ENCODE measurements around the gene ZNF23. TPM values are rescaled to one million over a fixed set of nuclear protein-coding genes. Genes with fewer than 3 reads are reported as not detected.

The ZNF23 gene
- total and polyA plus RNA-seq, 9 donors, result 8.8 to 11.2 (median 10.5) TPM

- no peaks in the 10 kb centered on the region for H3K27me3 ChIP-seq (ENCODE audit: control insufficient read depth, insufficient read depth, low read length)
- DNase-seq, result no peak
- no peak overlapping the region for H3K27ac ChIP-seq (ENCODE audit: low read length)
- peaks cover 47% of the 10 kb centered on the region for H3K36me3 ChIP-seq (ENCODE audit: control insufficient read depth, insufficient read depth, low read length)
- WGBS (ENCODE audit: insufficient coverage), result no CpG with 5 or more reads among the region's 3 CpGs
- peaks cover 74% of the 10 kb centered on the region for H3K9me3 ChIP-seq (replicated peaks; ENCODE audit: control insufficient read depth, low read depth, low read length)
- no peak overlapping the region for H3K4me3 ChIP-seq (ENCODE audit: low read length)
- H3K4me1 ChIP-seq (ENCODE audit: control insufficient read depth, insufficient read depth, low read length), result no peaks in the 10 kb centered on the region
Observed at GRCh38 chr16:71449020-71449419, 13.0 kb downstream of the ZNF23 start.

GRCh38 chr16:71448274-71448866, 13.7 kb downstream of the ZNF23 start:
- H3K27ac ChIP-seq (ENCODE audit: low read length), result no peak overlapping the region
- peaks cover 80% of the 10 kb centered on the region for H3K9me3 ChIP-seq (replicated peaks; ENCODE audit: control insufficient read depth, low read depth, low read length)
- H3K27me3 ChIP-seq (ENCODE audit: control insufficient read depth, insufficient read depth, low read length), result no peaks in the 10 kb centered on the region
- 100% methylated on average over 2 of the region's 7 CpGs for WGBS (ENCODE audit: insufficient coverage)
- H3K4me1 ChIP-seq (ENCODE audit: control insufficient read depth, insufficient read depth, low read length), result no peaks in the 10 kb centered on the region
- no peak for DNase-seq
- peaks cover 40% of the 10 kb centered on the region for H3K36me3 ChIP-seq (ENCODE audit: control insufficient read depth, insufficient read depth, low read length)
- no peak overlapping the region for H3K4me3 ChIP-seq (ENCODE audit: low read length)

GRCh38 chr16:71443714-71444113, 18.3 kb downstream of the ZNF23 start:
- H3K27me3 ChIP-seq (ENCODE audit: control insufficient read depth, insufficient read depth, low read length), result peaks cover 5% of the 10 kb centered on the region
- 75% methylated on average over 1 of the region's 6 CpGs for WGBS (ENCODE audit: insufficient coverage)
- peaks cover 7% of the 10 kb centered on the region for H3K36me3 ChIP-seq (ENCODE audit: control insufficient read depth, insufficient read depth, low read length)
- no peak overlapping the region for H3K4me3 ChIP-seq (ENCODE audit: low read length)
- peaks cover 58% of the 10 kb centered on the region for H3K9me3 ChIP-seq (replicated peaks; ENCODE audit: control insufficient read depth, low read depth, low read length)
- H3K4me1 ChIP-seq (ENCODE audit: control insufficient read depth, insufficient read depth, low read length), result no peaks in the 10 kb centered on the region
- H3K27ac ChIP-seq (ENCODE audit: low read length), result no peak overlapping the region
- DNase-seq, result no peak

- 85% methylated on average over 13 of the region's 13 CpGs for WGBS (ENCODE audit: insufficient coverage)
- H3K9me3 ChIP-seq (replicated peaks; ENCODE audit: control insufficient read depth, low read depth, low read length), result peaks cover 42% of the 10 kb centered on the region
- H3K27ac ChIP-seq (ENCODE audit: low read length), result no peak within 1 kb of the TSS
- peaks cover 5% of the 10 kb centered on the region for H3K27me3 ChIP-seq (ENCODE audit: control insufficient read depth, insufficient read depth, low read length)
- H3K4me1 ChIP-seq (ENCODE audit: control insufficient read depth, insufficient read depth, low read length), result no peaks in the 10 kb centered on the region
- H3K4me3 ChIP-seq (ENCODE audit: low read length), result no peak within 1 kb of the TSS
- H3K36me3 ChIP-seq (ENCODE audit: control insufficient read depth, insufficient read depth, low read length), result no peaks in the 10 kb centered on the region
- no peak for DNase-seq
Observed at GRCh38 chr16:71442051-71442440, 20.0 kb downstream of the ZNF23 start, which contains the start of gene TLE7. Gene TLE7, minus strand, starts transcription at chr16:71442054. Its CDS starts 8,730 bp downstream, at chr16:71433324.

GRCh38 chr16:71441348-71442050, 20.5 kb downstream of the ZNF23 start:
- H3K27ac ChIP-seq (ENCODE audit: low read length), result no peak overlapping the region
- no peak overlapping the region for H3K4me3 ChIP-seq (ENCODE audit: low read length)
- H3K27me3 ChIP-seq (ENCODE audit: control insufficient read depth, insufficient read depth, low read length), result peaks cover 5% of the 10 kb centered on the region
- H3K9me3 ChIP-seq (replicated peaks; ENCODE audit: control insufficient read depth, low read depth, low read length), result peaks cover 36% of the 10 kb centered on the region
- WGBS (ENCODE audit: insufficient coverage), result 40% methylated on average over 71 of the region's 71 CpGs
- DNase-seq, result no peak
- H3K4me1 ChIP-seq (ENCODE audit: control insufficient read depth, insufficient read depth, low read length), result no peaks in the 10 kb centered on the region
- H3K36me3 ChIP-seq (ENCODE audit: control insufficient read depth, insufficient read depth, low read length), result no peaks in the 10 kb centered on the region

GRCh38 chr16:71440669-71441347, 21.2 kb downstream of the ZNF23 start:
- no peak overlapping the region for H3K27ac ChIP-seq (ENCODE audit: low read length)
- H3K36me3 ChIP-seq (ENCODE audit: control insufficient read depth, insufficient read depth, low read length), result no peaks in the 10 kb centered on the region
- H3K4me1 ChIP-seq (ENCODE audit: control insufficient read depth, insufficient read depth, low read length), result no peaks in the 10 kb centered on the region
- DNase-seq, result no peak
- no peak overlapping the region for H3K4me3 ChIP-seq (ENCODE audit: low read length)
- peaks cover 5% of the 10 kb centered on the region for H3K27me3 ChIP-seq (ENCODE audit: control insufficient read depth, insufficient read depth, low read length)
- 62% methylated on average over 22 of the region's 25 CpGs for WGBS (ENCODE audit: insufficient coverage)
- peaks cover 29% of the 10 kb centered on the region for H3K9me3 ChIP-seq (replicated peaks; ENCODE audit: control insufficient read depth, low read depth, low read length)

GRCh38 chr16:71439523-71439922, 22.5 kb downstream of the ZNF23 start:
- no peaks in the 10 kb centered on the region for H3K36me3 ChIP-seq (ENCODE audit: control insufficient read depth, insufficient read depth, low read length)
- H3K27ac ChIP-seq (ENCODE audit: low read length), result no peak overlapping the region
- no CpG with 5 or more reads among the region's 3 CpGs for WGBS (ENCODE audit: insufficient coverage)
- no peaks in the 10 kb centered on the region for H3K4me1 ChIP-seq (ENCODE audit: control insufficient read depth, insufficient read depth, low read length)
- peaks cover 5% of the 10 kb centered on the region for H3K27me3 ChIP-seq (ENCODE audit: control insufficient read depth, insufficient read depth, low read length)
- H3K4me3 ChIP-seq (ENCODE audit: low read length), result no peak overlapping the region
- no peak for DNase-seq
- peaks cover 19% of the 10 kb centered on the region for H3K9me3 ChIP-seq (replicated peaks; ENCODE audit: control insufficient read depth, low read depth, low read length)

- DNase-seq, result no peak
Observed at GRCh38 chr16:71436473-71436872, 25.6 kb downstream of the ZNF23 start.

GRCh38 chr16:71432906-71433305, 29.1 kb downstream of the ZNF23 start:
- Histone ChIP-seq H3K4me3 (ENCODE audit: low read length) (no peak overlapping the region), H3K9me3 (replicated peaks; ENCODE audit: control insufficient read depth, low read depth, low read length) (no peaks in the 10 kb centered on the region), H3K36me3 (ENCODE audit: control insufficient read depth, insufficient read depth, low read length) (no peaks in the 10 kb centered on the region), H3K27me3 (ENCODE audit: control insufficient read depth, insufficient read depth, low read length) (peaks cover 3% of the 10 kb centered on the region), H3K27ac (ENCODE audit: low read length) (no peak overlapping the region), H3K4me1 (ENCODE audit: control insufficient read depth, insufficient read depth, low read length) (no peaks in the 10 kb centered on the region)
- no peak for DNase-seq
- WGBS (ENCODE audit: insufficient coverage), result 59% methylated on average over 3 of the region's 6 CpGs

More at GRCh38 chr16:71436473-71436872, 25.6 kb downstream of the ZNF23 start:
- H3K4me1 ChIP-seq (ENCODE audit: control insufficient read depth, insufficient read depth, low read length), result no peaks in the 10 kb centered on the region
- no peak overlapping the region for H3K27ac ChIP-seq (ENCODE audit: low read length)
- no peaks in the 10 kb centered on the region for H3K36me3 ChIP-seq (ENCODE audit: control insufficient read depth, insufficient read depth, low read length)
- 69% methylated on average over 4 of the region's 7 CpGs for WGBS (ENCODE audit: insufficient coverage)
- no peaks in the 10 kb centered on the region for H3K9me3 ChIP-seq (replicated peaks; ENCODE audit: control insufficient read depth, low read depth, low read length)
- H3K4me3 ChIP-seq (ENCODE audit: low read length), result no peak overlapping the region
- peaks cover 5% of the 10 kb centered on the region for H3K27me3 ChIP-seq (ENCODE audit: control insufficient read depth, insufficient read depth, low read length)

- no peaks in the 10 kb centered on the region for H3K9me3 ChIP-seq (replicated peaks; ENCODE audit: control insufficient read depth, low read depth, low read length)
- H3K4me1 ChIP-seq (ENCODE audit: control insufficient read depth, insufficient read depth, low read length), result no peaks in the 10 kb centered on the region
- peaks cover 7% of the 10 kb centered on the region for H3K27me3 ChIP-seq (ENCODE audit: control insufficient read depth, insufficient read depth, low read length)
- no peaks in the 10 kb centered on the region for H3K36me3 ChIP-seq (ENCODE audit: control insufficient read depth, insufficient read depth, low read length)
- H3K4me3 ChIP-seq (ENCODE audit: low read length), result no peak overlapping the region
- 85% methylated on average over 5 of the region's 9 CpGs for WGBS (ENCODE audit: insufficient coverage)
- H3K27ac ChIP-seq (ENCODE audit: low read length), result no peak overlapping the region
- DNase-seq, result no peak
Observed at GRCh38 chr16:71431991-71432390, 30.1 kb downstream of the ZNF23 start.
